Keratinocyte (primary cell): ENCODE results near the gene CARD9. TPM values are rescaled to one million over a fixed set of nuclear protein-coding genes. Genes with fewer than 3 reads are reported as not detected.

Experiments
- DNase-seq: peaks from one replicate; pipeline ENCODE4 v3.0.0-alpha.2; 2011; ENCODE audit warnings: low read depth, missing footprints, low spot score
- FAIRE-seq: peaks from 2 replicates; lab custom pipeline; 2011; peaks lifted over from hg19 to GRCh38; lab: Jason Lieb, UNC
- H2AFZ ChIP-seq: 2 replicates; pipeline ENCODE4 v1.6.0; 2012; ENCODE audit warnings: low read length, control low read depth, inconsistent platforms; ENCODE audit not compliant: control insufficient read depth
- H3K27ac ChIP-seq: 2 replicates; pipeline ENCODE4 v1.5.1; 2011; ENCODE audit warnings: low read length; ENCODE audit not compliant: control insufficient read depth, insufficient read depth
- H3K27me3 ChIP-seq: 3 replicates; pipeline ENCODE4 v1.6.0; 2011; ENCODE audit warnings: low read length; ENCODE audit not compliant: control insufficient read depth, insufficient read depth; ENCODE audit errors: extremely low read depth
- H3K36me3 ChIP-seq, 2 experiments: 2 replicates in 1 of 2; 3 replicates in 1 of 2; pipeline ENCODE4 v1.5.1; 2011; ENCODE audit warnings: low read length in 2 of 2, mild to moderate bottlenecking in 1 of 2; ENCODE audit not compliant: control insufficient read depth in 2 of 2, insufficient read depth in 2 of 2; ENCODE audit errors: extremely low read depth in 1 of 2
- H3K4me1 ChIP-seq: 3 replicates; pipeline ENCODE4 v1.5.1; 2011; ENCODE audit warnings: low read length; ENCODE audit not compliant: control insufficient read depth, insufficient read depth; ENCODE audit errors: extremely low read depth
- H3K4me2 ChIP-seq: 3 replicates; pipeline ENCODE4 v1.6.0; 2011; ENCODE audit warnings: low read depth, low read length; ENCODE audit not compliant: control insufficient read depth, insufficient read depth; ENCODE audit errors: extremely low read depth
- H3K4me3 ChIP-seq, 3 experiments: fragments of 200-600 bp in 1 of 3; sonication (generic) in 1 of 3; 2 replicates in 2 of 3; 3 replicates in 1 of 3; pipeline ENCODE4 v1.5.1; 2011 to 2016; ENCODE audit warnings: low read length in 3 of 3, mild to moderate bottlenecking in 3 of 3, control low read depth in 2 of 3, inconsistent platforms in 1 of 3, low read depth in 1 of 3, mixed read lengths in 1 of 3, mixed run types in 1 of 3, moderate library complexity in 1 of 3; ENCODE audit not compliant: control insufficient read depth in 2 of 3, insufficient read depth in 2 of 3; ENCODE audit errors: extremely low read depth in 1 of 3
- H3K79me2 ChIP-seq: 2 replicates; pipeline ENCODE4 v1.6.0; 2012; ENCODE audit warnings: low read length; ENCODE audit not compliant: control insufficient read depth, insufficient read depth
- H3K9ac ChIP-seq: 3 replicates; pipeline ENCODE4 v1.6.0; 2011; ENCODE audit warnings: low read length; ENCODE audit not compliant: control insufficient read depth, insufficient read depth; ENCODE audit errors: extremely low read depth
- H3K9me1 ChIP-seq: 3 replicates; pipeline ENCODE4 v1.6.0; 2011; ENCODE audit warnings: low read length; ENCODE audit not compliant: control insufficient read depth, insufficient read depth; ENCODE audit errors: extremely low read depth
- H3K9me3 ChIP-seq: 2 replicates; pipeline ENCODE4 v1.5.1; 2012; ENCODE audit warnings: low read depth, low read length; ENCODE audit not compliant: control insufficient read depth
- H4K20me1 ChIP-seq: 3 replicates; pipeline ENCODE4 v1.6.0; 2011; ENCODE audit warnings: low read length; ENCODE audit not compliant: control insufficient read depth, insufficient read depth; ENCODE audit errors: extremely low read depth
- CTCF ChIP-seq, 3 experiments: IDR thresholded peaks in 1 of 3; conservative IDR thresholded peaks in 1 of 3; optimal IDR thresholded peaks in 1 of 3; 2 replicates in 2 of 3; 3 replicates in 1 of 3; pipeline versions ENCODE3 to v1.5.1; 2011; ENCODE audit warnings: low read length in 3 of 3, mild to moderate bottlenecking in 3 of 3, moderate library complexity in 2 of 3, control low read depth in 1 of 3, inconsistent platforms in 1 of 3; ENCODE audit not compliant: insufficient read depth in 2 of 3; ENCODE audit errors: extremely low read depth in 1 of 3
- EZH2 ChIP-seq: IDR thresholded peaks from one replicate; pipeline ENCODE4 v1.6.1; 2012; ENCODE audit warnings: inconsistent platforms, mild to moderate bottlenecking, low read length, moderate library complexity
- dilution Hi-C: fragments of 300-500 bp; cut with MboI; formaldehyde crosslinking; loops from one replicate; pipeline ENCODE4 v1.7.0; 2020; ENCODE audit warnings: low sequenced_read_pairs; ENCODE audit not compliant: extremely low pct_ligation_motif_present
- polyA plus RNA-seq, 5 experiments: library from polyadenylated mRNA; depleted of rRNA in 3 of 5; stranded (reverse) in 3 of 5; stranded (forward) in 1 of 5; unstranded in 1 of 5; fragments of >200 nt; gene quantifications; 1 replicate in 1 of 5; 2 replicates in 3 of 5; 3 replicates in 1 of 5; pipeline versions ENCODE4 v1.2.1 to v1.2.3, GENCODE V29; 2011 to 2012; ENCODE audit warnings: missing spikeins in 2 of 5, low read depth in 1 of 5, low replicate concordance in 1 of 5

Gene CARD9
- polyA plus RNA-seq, 1 donor (not counting 4 experiments of a cell fraction or from before 2014, with no cell fraction given), result 0.07 TPM

DNA sequence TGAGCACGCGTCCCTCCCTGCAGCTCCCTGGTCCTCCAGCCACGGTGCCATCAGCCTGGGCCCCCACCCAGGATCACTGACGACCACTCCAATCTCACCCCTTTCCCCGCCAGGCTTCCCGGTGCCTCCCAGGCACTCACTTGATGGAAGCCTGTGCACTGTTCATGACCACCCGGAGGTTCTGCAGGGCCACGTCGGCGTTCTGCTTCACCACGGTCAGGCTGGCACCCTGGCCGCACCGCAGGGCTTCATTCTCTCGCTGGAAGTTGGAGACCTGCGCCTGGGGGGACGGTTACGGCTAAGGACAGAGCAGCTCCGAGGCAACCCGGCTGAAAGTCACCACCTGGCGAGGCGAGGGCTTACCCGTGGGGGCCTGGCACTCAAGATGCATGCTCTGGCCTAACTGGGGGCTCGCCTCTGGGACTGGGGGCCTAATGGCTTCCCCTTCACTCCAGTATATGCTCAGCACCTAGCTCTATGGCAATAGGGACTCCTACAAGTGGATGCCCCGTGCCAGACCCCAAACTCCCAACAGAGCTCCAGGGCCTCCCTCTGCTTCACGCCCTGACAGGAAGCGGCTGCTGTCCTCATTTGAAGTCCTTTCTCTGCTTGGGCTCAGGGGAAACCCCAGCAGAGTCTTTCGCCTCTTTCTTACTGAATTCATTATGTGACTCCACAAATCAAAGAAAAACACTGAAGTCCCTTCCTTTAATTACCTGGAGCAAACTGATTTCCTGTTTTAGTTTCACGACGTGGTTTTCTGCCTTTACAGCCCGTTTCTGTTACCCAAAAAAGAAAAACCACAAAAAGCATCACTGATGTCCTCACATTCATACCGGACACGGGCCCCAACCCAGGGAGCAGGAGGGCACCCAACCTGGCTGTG, 30.7 kb upstream of the CARD9 start:
- no peak for FAIRE-seq
- no peak for DNase-seq
- Histone ChIP-seq H3K4me2 (no peak overlapping the region), H3K9ac (no peak overlapping the region), H4K20me1 (no peaks in the 10 kb centered on the region), H3K9me3 (no peaks in the 10 kb centered on the region), H3K79me2 (peaks cover 17% of the 10 kb centered on the region), H3K36me3 (peaks cover 18 to 23% of the 10 kb centered on the region in 2 experiments), H3K9me1 (no peaks in the 10 kb centered on the region), H3K27ac (no peak overlapping the region), H2AFZ (no peak overlapping the region), H3K4me3 (no peak overlapping the region), H3K27me3 (no peaks in the 10 kb centered on the region), H3K4me1 (peaks cover 9% of the 10 kb centered on the region)
- TF ChIP-seq CTCF (optimal IDR thresholded peaks at IDR 0.05 in 1 of 3, IDR thresholded peaks at IDR 0.05 in 1 of 3, conservative IDR thresholded peaks at IDR 0.05 in 1 of 3; ENCODE audit: extremely low read depth in 1 of 3, insufficient read depth in 2 of 3, low read length in 3 of 3) (no peak), EZH2 (no peak)
- dilution Hi-C loops, result no loop called here

- dilution Hi-C loops, result no loop called here
- peaks cover 3% of the 10 kb centered on the region for H3K9me1 ChIP-seq
- H3K9me3 ChIP-seq, result no peaks in the 10 kb centered on the region
- DNase-seq (no peak), FAIRE-seq (no peak)
- no peak for TF ChIP-seq CTCF (optimal IDR thresholded peaks at IDR 0.05 in 1 of 3, IDR thresholded peaks at IDR 0.05 in 1 of 3, conservative IDR thresholded peaks at IDR 0.05 in 1 of 3; ENCODE audit: extremely low read depth in 1 of 3, insufficient read depth in 2 of 3, low read length in 3 of 3)
- no peak for TF ChIP-seq EZH2
- no peaks in the 10 kb centered on the region for H3K27me3 ChIP-seq
- H3K4me3 ChIP-seq, result no peak overlapping the region
- no peak overlapping the region for H3K4me2 ChIP-seq
- H4K20me1 ChIP-seq, result peaks cover 4% of the 10 kb centered on the region
- H3K36me3 ChIP-seq, result peaks cover 21 to 23% of the 10 kb centered on the region in 2 experiments
- no peak overlapping the region for H2AFZ ChIP-seq
- H3K9ac ChIP-seq, result no peak overlapping the region
- H3K27ac ChIP-seq, result no peak overlapping the region
- peaks cover 20% of the 10 kb centered on the region for H3K79me2 ChIP-seq
- H3K4me1 ChIP-seq, result peaks cover 9% of the 10 kb centered on the region
Observed at GRCh38 chr9:136403538-136403914, 30.1 kb upstream of the CARD9 start.
